ENCODE results near the gene ELP2. TPM values are rescaled to one million over a fixed set of nuclear protein-coding genes. Genes with fewer than 3 reads are reported as not detected.

Gene ELP2
- total RNA-seq, 1 donor from 2014 or later, result 143 TPM

DNA sequence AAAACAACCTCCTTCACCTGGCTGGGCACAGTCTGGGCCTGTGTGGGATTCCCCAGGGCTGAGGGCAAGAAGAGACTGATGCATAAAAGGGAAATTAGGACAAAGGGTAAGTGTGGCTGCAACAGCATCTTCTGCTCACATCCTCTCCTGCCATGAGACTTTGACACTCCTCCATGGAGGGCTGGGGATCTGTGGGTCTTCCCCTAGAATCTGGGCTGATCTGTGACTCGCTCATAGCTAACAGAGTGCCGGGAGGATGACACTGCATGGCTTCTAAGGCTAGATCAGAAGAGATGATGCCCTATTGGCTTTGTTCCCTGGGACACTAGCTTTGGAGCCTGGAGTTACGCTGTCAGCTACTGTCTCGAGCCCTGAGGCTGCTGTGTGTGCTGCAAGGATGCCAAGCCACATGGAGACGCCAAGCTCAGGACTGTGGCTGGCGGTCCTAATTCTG is 81.9 kb downstream of the ELP2 start:
- FAIRE-seq, result no peak

DNA sequence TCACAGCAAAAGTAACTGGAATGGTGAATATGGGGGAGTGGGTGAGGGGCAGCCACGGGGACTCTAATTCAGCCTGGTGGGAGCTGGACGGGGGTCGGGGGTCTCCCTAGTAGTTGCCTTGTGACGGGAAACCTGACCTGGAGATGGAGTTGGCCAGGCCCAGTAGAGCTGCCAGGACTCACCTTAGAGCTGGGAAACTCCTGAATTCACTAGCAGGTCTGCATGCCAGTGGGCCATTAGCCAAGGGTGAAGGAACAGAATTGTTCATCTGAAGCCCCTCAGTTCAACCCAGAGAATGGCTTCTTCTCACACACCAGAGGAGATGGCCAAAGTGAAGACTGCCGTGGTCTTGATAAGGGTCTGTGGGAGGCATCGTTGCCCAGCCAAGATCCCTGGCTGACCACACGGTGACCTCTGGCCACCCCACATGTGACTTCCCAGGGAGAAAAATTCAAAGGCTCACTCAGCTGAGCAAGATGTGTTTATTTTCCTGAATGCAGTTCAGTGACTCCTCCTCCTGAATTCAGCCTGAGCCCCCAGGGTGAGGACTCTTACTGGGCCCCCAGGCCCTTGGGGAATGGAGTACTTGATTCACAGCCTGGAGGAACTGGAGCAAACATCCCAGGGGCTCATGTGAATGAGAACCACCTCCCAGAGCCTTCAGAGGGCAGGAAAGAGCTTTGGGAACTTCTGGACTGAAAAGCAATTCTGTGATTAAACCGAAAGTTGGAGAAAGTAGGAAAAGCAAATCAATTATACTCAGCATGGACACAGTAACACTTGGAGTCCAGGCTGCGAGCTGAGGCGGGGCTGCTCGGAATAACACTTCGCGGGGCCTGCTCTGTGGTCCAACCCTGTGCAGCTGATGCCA is 82.8 kb downstream of the ELP2 start:
- DNase-seq (ENCODE audit: low spot score in 2 of 2), result no peak
- no peak for FAIRE-seq

More for the DNA sequence above, 81.9 kb downstream of the ELP2 start:
- DNase-seq (ENCODE audit: low spot score in 2 of 2), result no peak

DNA sequence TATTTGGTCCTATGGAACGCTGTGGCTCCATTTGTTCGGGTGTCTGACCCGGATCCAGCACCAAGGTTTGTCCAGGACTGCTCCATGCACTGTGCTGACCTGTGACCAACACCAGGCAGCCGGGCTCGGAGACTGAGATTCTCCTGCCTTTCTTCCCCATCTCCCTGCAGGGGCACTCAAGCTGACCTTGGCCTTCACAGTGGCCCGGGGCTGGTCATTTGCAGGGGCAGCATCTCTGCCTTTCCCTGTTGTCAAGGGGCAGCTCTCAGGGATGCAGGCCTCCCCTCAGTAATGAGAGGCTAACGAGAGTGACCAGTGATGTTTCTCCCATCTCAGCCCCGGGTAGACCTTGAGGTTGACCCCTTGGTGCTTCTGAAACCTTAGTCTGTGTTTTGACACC is 85.1 kb downstream of the ELP2 start:
- FAIRE-seq (no peak), DNase-seq (ENCODE audit: low spot score in 2 of 2) (no peak)

GRCh38 chr18:36215577-36215976 is 85.9 kb downstream of the ELP2 start:
- FAIRE-seq, result no peak

GRCh38 chr18:36217348-36217747 is 87.6 kb downstream of the ELP2 start:
- no peak for FAIRE-seq

More at GRCh38 chr18:36215577-36215976, 85.9 kb downstream of the ELP2 start:
- DNase-seq (ENCODE audit: low spot score in 2 of 2), result no peak

DNA sequence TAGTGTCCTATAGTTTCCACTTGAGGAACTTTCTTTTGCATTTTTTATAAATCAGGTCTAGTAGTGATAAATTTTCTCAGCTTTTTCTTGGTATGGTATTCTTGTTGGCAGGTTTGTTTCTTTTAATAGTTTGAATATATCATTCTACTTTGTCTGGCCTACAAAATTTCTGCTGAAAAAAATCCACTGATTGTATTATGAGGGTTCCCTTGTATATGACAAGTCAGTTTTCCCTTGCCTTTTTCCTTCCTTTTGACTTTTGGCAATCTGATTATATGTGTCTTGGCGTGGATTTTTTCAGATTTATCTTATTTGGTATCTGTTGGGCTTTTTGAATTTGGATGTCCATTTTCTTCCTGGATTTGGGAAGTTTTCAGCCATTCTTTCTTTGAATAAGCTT is 99.5 kb downstream of the ELP2 start:
- FAIRE-seq (no peak), DNase-seq (ENCODE audit: low spot score in 2 of 2) (no peak)

More at GRCh38 chr18:36217348-36217747, 87.6 kb downstream of the ELP2 start:
- no peak for DNase-seq (ENCODE audit: low spot score in 2 of 2)

Other genes with a start within 250 kb of the ELP2 start
- gene RPRD1A, start 62.3 kb upstream of the ELP2 start, total RNA-seq, result 143 TPM
- gene SLC39A6, start 559 bp upstream of the ELP2 start, total RNA-seq, result 231 TPM
- gene MOCOS, start 57.6 kb downstream of the ELP2 start, total RNA-seq, result 0.41 TPM
- gene FHOD3, start 167.8 kb downstream of the ELP2 start, total RNA-seq, result 46.9 TPM

All from frontal cortex (tissue), 4 donors.